Mesenchymal stem cell (in vitro differentiated cells and primary cell): ENCODE measurements around the gene KIF20A.
"Not testable (repeated sequence)": the region's sequence is repeated elsewhere in the genome, so short reads cannot be mapped to it uniquely, and the experiment has no call there.

Experiments
- DNase-seq: peaks from one replicate; pipeline ENCODE4 v3.0.0-alpha.2; 2013
- H2AFZ ChIP-seq: one replicate; pipeline ENCODE4 v1.6.1; 2013; ENCODE audit warnings: low read depth, mild to moderate bottlenecking, control low read depth, inconsistent platforms, low read length, moderate library complexity
- H2AK5ac ChIP-seq: 2 replicates; pipeline ENCODE4 v1.6.1; 2013; ENCODE audit warnings: low read length, moderate library complexity, mild to moderate bottlenecking, inconsistent platforms; ENCODE audit not compliant: severe bottlenecking
- H2BK120ac ChIP-seq: one replicate; pipeline ENCODE4 v1.6.1; 2013; ENCODE audit warnings: low read depth, mild to moderate bottlenecking, inconsistent platforms, low read length, moderate library complexity
- H2BK12ac ChIP-seq, 2 experiments: one replicate each; pipeline ENCODE4 v1.6.1; 2013; ENCODE audit warnings: inconsistent platforms in 2 of 2, low read length in 2 of 2, mild to moderate bottlenecking in 2 of 2, moderate library complexity in 2 of 2, control low read depth in 1 of 2
- H2BK15ac ChIP-seq: one replicate; pipeline ENCODE4 v1.6.1; 2013; ENCODE audit warnings: mild to moderate bottlenecking, low read depth, inconsistent platforms; ENCODE audit not compliant: poor library complexity, severe bottlenecking
- H2BK5ac ChIP-seq: 2 replicates; pipeline ENCODE4 v1.6.1; 2013; ENCODE audit warnings: low read depth, mild to moderate bottlenecking, low read length, control low read depth, inconsistent platforms; ENCODE audit not compliant: poor library complexity, severe bottlenecking
- H3K14ac ChIP-seq, 2 experiments: one replicate each; pipeline ENCODE4 v1.6.1; 2013; ENCODE audit warnings: inconsistent platforms in 2 of 2, low read length in 2 of 2, control low read depth in 1 of 2, mild to moderate bottlenecking in 1 of 2, moderate library complexity in 1 of 2
- H3K18ac ChIP-seq, 2 experiments: one replicate each; pipeline ENCODE4 v1.6.1; 2013; ENCODE audit warnings: inconsistent platforms in 2 of 2, low read length in 2 of 2, control low read depth in 1 of 2, low read depth in 1 of 2, mild to moderate bottlenecking in 1 of 2
- H3K23ac ChIP-seq, 2 experiments: one replicate each; pipeline ENCODE4 v1.6.1; 2013; ENCODE audit warnings: inconsistent platforms in 2 of 2, low read length in 2 of 2, mild to moderate bottlenecking in 2 of 2, moderate library complexity in 2 of 2, control low read depth in 1 of 2
- H3K27ac ChIP-seq: 2 replicates; pipeline ENCODE4 v1.5.1; 2013; ENCODE audit warnings: mild to moderate bottlenecking, moderate library complexity, low read length, control low read depth, inconsistent platforms; ENCODE audit not compliant: poor library complexity, severe bottlenecking
- H3K27me3 ChIP-seq, 2 experiments: 2 replicates each; pipeline versions ENCODE4 v1.6.1 to v1.7.0; 2013; ENCODE audit warnings: low read length in 2 of 2, mild to moderate bottlenecking in 2 of 2, moderate library complexity in 2 of 2, control low read depth in 1 of 2, inconsistent platforms in 1 of 2; ENCODE audit not compliant: control insufficient read depth in 1 of 2, insufficient read depth in 1 of 2
- H3K36me3 ChIP-seq, 2 experiments: 2 replicates each; pipeline versions ENCODE4 v1.6.1 to v1.7.0; 2013; ENCODE audit warnings: low read length in 2 of 2, control low read depth in 1 of 2, inconsistent platforms in 1 of 2, low read depth in 1 of 2, mild to moderate bottlenecking in 1 of 2; ENCODE audit not compliant: insufficient read depth in 2 of 2, control insufficient read depth in 1 of 2
- H3K4ac ChIP-seq, 2 experiments: one replicate each; pipeline ENCODE4 v1.6.1; 2013; ENCODE audit warnings: inconsistent platforms in 2 of 2, low read length in 2 of 2, mild to moderate bottlenecking in 2 of 2, moderate library complexity in 2 of 2, control low read depth in 1 of 2, low read depth in 1 of 2
- H3K4me1 ChIP-seq: 2 replicates; pipeline ENCODE4 v1.6.1; 2013; ENCODE audit warnings: low read depth, low read length, control low read depth; ENCODE audit not compliant: control insufficient read depth, insufficient read depth
- H3K4me2 ChIP-seq: 2 replicates; pipeline ENCODE4 v1.6.1; 2013; ENCODE audit warnings: low read length, mild to moderate bottlenecking, inconsistent platforms; ENCODE audit not compliant: poor library complexity, severe bottlenecking
- H3K4me3 ChIP-seq, 2 experiments: 2 replicates each; pipeline versions ENCODE4 v1.5.1 to v1.7.0; 2013; ENCODE audit warnings: low read length in 2 of 2, mild to moderate bottlenecking in 2 of 2, control low read depth in 1 of 2, low read depth in 1 of 2; ENCODE audit not compliant: insufficient read depth in 1 of 2
- H3K79me1 ChIP-seq: replicated peaks from 2 replicates; pipeline ENCODE4 v1.6.1; 2013; ENCODE audit warnings: mild to moderate bottlenecking, control low read depth, low read length, inconsistent platforms; ENCODE audit not compliant: poor library complexity, severe bottlenecking
- H3K9ac ChIP-seq: 2 replicates; pipeline ENCODE4 v1.7.0; 2013; ENCODE audit warnings: mild to moderate bottlenecking, low read length, moderate library complexity
- H3K9me3 ChIP-seq: 2 replicates; pipeline ENCODE4 v1.7.0; 2013; ENCODE audit warnings: mild to moderate bottlenecking, low read length; ENCODE audit not compliant: control insufficient read depth
- H4K8ac ChIP-seq: one replicate; pipeline ENCODE4 v1.6.1; 2013; ENCODE audit warnings: inconsistent platforms, mild to moderate bottlenecking, low read length, moderate library complexity
- H4K91ac ChIP-seq: one replicate; pipeline ENCODE4 v1.6.1; 2013; ENCODE audit warnings: mild to moderate bottlenecking, low read length, inconsistent platforms
- WGBS: methylation state at CpG from one replicate; pipeline ENCODE4 v1.1.7; 2013; ENCODE audit warnings: mixed read lengths; 5-methylcytosine and 5-hydroxymethylcytosine counted together

The KIF20A gene

GRCh38 chr5:138139781-138140090, 39.2 kb upstream of the KIF20A start:
- no peak overlapping the region for H4K91ac ChIP-seq
- H3K18ac ChIP-seq, result no peak overlapping the region
- no peak overlapping the region for H3K23ac ChIP-seq
- H3K27me3 ChIP-seq, result no peaks in the 10 kb centered on the region
- H3K27ac ChIP-seq, result no peak overlapping the region
- H2BK5ac ChIP-seq, result no peak overlapping the region
- 52% methylated on average over 2 of the region's 3 CpGs for WGBS
- H2AK5ac ChIP-seq, result no peak overlapping the region
- no peak overlapping the region for H2BK12ac ChIP-seq
- no peak overlapping the region for H3K4ac ChIP-seq
- DNase-seq, result no peak
- no peak overlapping the region for H4K8ac ChIP-seq
- H3K36me3 ChIP-seq, result no peaks in the 10 kb centered on the region
- no peak overlapping the region for H2BK15ac ChIP-seq
- no peak overlapping the region for H2AFZ ChIP-seq
- H3K9ac ChIP-seq, result peak overlapping the region; percentile 82
- no peak overlapping the region for H3K4me3 ChIP-seq
- no peaks in the 10 kb centered on the region for H3K4me1 ChIP-seq
- H3K79me1 ChIP-seq, result no peaks in the 10 kb centered on the region
- H3K14ac ChIP-seq, result no peak overlapping the region
- no peaks in the 10 kb centered on the region for H3K9me3 ChIP-seq
- H3K4me2 ChIP-seq, result no peak overlapping the region
- no peak overlapping the region for H2BK120ac ChIP-seq

GRCh38 chr5:138140268-138140667, 38.6 kb upstream of the KIF20A start:
- Histone ChIP-seq H2AK5ac (no peak overlapping the region), H2BK15ac (no peak overlapping the region), H3K9ac (no peak overlapping the region), H3K14ac (no peak overlapping the region), H3K36me3 (no peaks in the 10 kb centered on the region), H4K91ac (no peak overlapping the region), H3K4ac (no peak overlapping the region), H3K18ac (no peak overlapping the region), H3K23ac (no peak overlapping the region), H3K9me3 (no peaks in the 10 kb centered on the region), H3K27ac (no peak overlapping the region), H2BK120ac (no peak overlapping the region), H3K27me3 (no peaks in the 10 kb centered on the region), H4K8ac (no peak overlapping the region), H3K4me3 (no peak overlapping the region), H3K4me1 (no peaks in the 10 kb centered on the region), H3K4me2 (no peak overlapping the region), H2BK5ac (no peak overlapping the region), H3K79me1 (no peaks in the 10 kb centered on the region), H2BK12ac (no peak overlapping the region), H2AFZ (no peak overlapping the region)
- 80% methylated on average over 4 of the region's 4 CpGs for WGBS
- DNase-seq, result no peak

DNA sequence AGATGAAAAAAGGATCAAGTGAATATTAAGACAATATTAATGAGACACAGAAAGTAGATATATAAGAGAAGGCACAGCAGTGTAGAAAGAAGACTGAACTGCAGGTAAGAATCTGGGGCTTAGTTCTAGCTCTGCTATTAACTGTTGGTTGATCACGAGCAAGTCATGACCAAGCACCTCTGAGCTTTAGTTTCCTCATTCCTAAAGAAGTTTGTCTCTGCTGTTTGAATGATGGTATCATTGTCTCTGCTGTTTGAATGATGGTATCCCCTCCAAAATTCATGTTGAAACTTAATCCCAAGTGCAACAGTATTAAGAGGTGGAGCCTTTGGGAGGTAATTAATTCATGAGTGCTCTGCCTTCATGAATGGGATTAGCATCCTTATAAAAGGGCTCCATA, 37.2 kb upstream of the KIF20A start:
- H2AFZ ChIP-seq, result no peak overlapping the region
- no peaks in the 10 kb centered on the region for H3K79me1 ChIP-seq
- no peaks in the 10 kb centered on the region for H3K9me3 ChIP-seq
- 58% methylated on average over 1 of the region's 1 CpG for WGBS
- no peak overlapping the region for H3K14ac ChIP-seq
- no peak overlapping the region for H3K4me2 ChIP-seq
- no peak for DNase-seq
- no peak overlapping the region for H2BK5ac ChIP-seq
- H3K36me3 ChIP-seq, result no peaks in the 10 kb centered on the region
- no peak overlapping the region for H3K9ac ChIP-seq
- no peak overlapping the region for H3K23ac ChIP-seq
- H2BK120ac ChIP-seq, result no peak overlapping the region
- H4K91ac ChIP-seq, result no peak overlapping the region
- no peak overlapping the region for H3K4me3 ChIP-seq
- H3K18ac ChIP-seq, result no peak overlapping the region
- H2AK5ac ChIP-seq, result no peak overlapping the region
- no peaks in the 10 kb centered on the region for H3K4me1 ChIP-seq
- H4K8ac ChIP-seq, result no peak overlapping the region
- H2BK12ac ChIP-seq, result no peak overlapping the region
- H3K27me3 ChIP-seq, result no peaks in the 10 kb centered on the region
- no peak overlapping the region for H2BK15ac ChIP-seq
- H3K4ac ChIP-seq, result no peak overlapping the region
- no peak overlapping the region for H3K27ac ChIP-seq

- H3K18ac ChIP-seq, H2AFZ ChIP-seq, H4K8ac ChIP-seq, DNase-seq, H3K4me3 ChIP-seq, H3K9ac ChIP-seq, H2BK12ac ChIP-seq, H2BK120ac ChIP-seq, H3K4me1 ChIP-seq, H3K36me3 ChIP-seq, H3K27ac ChIP-seq, H2BK15ac ChIP-seq, H2BK5ac ChIP-seq, H2AK5ac ChIP-seq, H3K23ac ChIP-seq, H3K14ac ChIP-seq, H3K79me1 ChIP-seq, H3K9me3 ChIP-seq, H3K4me2 ChIP-seq, H3K27me3 ChIP-seq, H3K4ac ChIP-seq, H4K91ac ChIP-seq: not testable (repeated sequence)
- 91% methylated on average over 6 of the region's 6 CpGs for WGBS
Observed at GRCh38 chr5:138143578-138143977, 35.3 kb upstream of the KIF20A start.
